H1 (cell line): ENCODE data around the gene KRT3. TPM values are rescaled to one million over a fixed set of nuclear protein-coding genes. Genes with fewer than 3 reads are reported as not detected.

ENCODE experiments used
- CTCF ChIA-PET: fragments of 300-600 bp; sonication (Branson Sonifier 250); formaldehyde crosslinking; loops from one replicate; lab custom pipeline; 2021; ENCODE audit not compliant: partially characterized antibody; lab: Charles Lee
- POLR2A ChIA-PET: fragments of 300-600 bp; sonication (Branson Sonifier 250); formaldehyde crosslinking; loops from one replicate; lab custom pipeline; 2021; ENCODE audit warnings: inconsistent platforms; ENCODE audit not compliant: partially characterized antibody; lab: Charles Lee
- DNase-seq, 2 experiments: peaks; one replicate each; pipeline versions ENCODE4 v3.0.0 to v3.0.0-alpha.2; 2010 to 2022; ENCODE audit warnings: low spot score in 2 of 2, low read depth in 1 of 2, mixed read lengths in 1 of 2
- FAIRE-seq: peaks from 2 replicates; lab custom pipeline; 2011; peaks lifted over from hg19 to GRCh38; lab: Jason Lieb, UNC
- H2AFZ ChIP-seq: 2 replicates; pipeline ENCODE4 v1.8.1; 2012; ENCODE audit warnings: low read length, inconsistent platforms
- H2AK5ac ChIP-seq: 2 replicates; pipeline ENCODE4 v1.6.1; 2013; ENCODE audit warnings: low read depth, low read length
- H2BK120ac ChIP-seq: replicated peaks from 2 replicates; pipeline ENCODE3; 2013; ENCODE audit warnings: low read depth, low read length, inconsistent platforms
- H2BK12ac ChIP-seq: 2 replicates; pipeline ENCODE4 v1.6.1; 2013; ENCODE audit warnings: low read depth, low read length
- H2BK15ac ChIP-seq: 2 replicates; pipeline ENCODE4 v1.6.1; 2013; ENCODE audit warnings: low read length
- H2BK20ac ChIP-seq: 2 replicates; pipeline ENCODE4 v1.6.1; 2013; ENCODE audit warnings: low read length
- H2BK5ac ChIP-seq: 2 replicates; pipeline ENCODE4 v1.6.1; 2013; ENCODE audit warnings: low read depth, low read length
- H3K14ac ChIP-seq: 2 replicates; pipeline ENCODE4 v1.6.1; 2013; ENCODE audit warnings: inconsistent platforms; ENCODE audit not compliant: insufficient read length
- H3K18ac ChIP-seq: 2 replicates; pipeline ENCODE4 v1.6.1; 2013; ENCODE audit warnings: low read length; ENCODE audit errors: extremely low read depth
- H3K23ac ChIP-seq: 2 replicates; pipeline ENCODE4 v1.6.1; 2013; ENCODE audit warnings: inconsistent platforms; ENCODE audit not compliant: insufficient read length
- H3K23me2 ChIP-seq: 2 replicates; pipeline ENCODE4 v1.6.1; 2013; ENCODE audit warnings: low read depth, low read length
- H3K27ac ChIP-seq: 2 replicates; pipeline ENCODE4 v1.6.1; 2011; ENCODE audit warnings: low read depth, low read length, inconsistent platforms
- H3K27me3 ChIP-seq, 4 experiments: replicated peaks in 1 of 4; 1 replicate in 1 of 4; 2 replicates in 3 of 4; pipeline versions ENCODE4 v1.6.1 to v1.8.1; 2011 to 2013; ENCODE audit warnings: low read length in 3 of 4, mild to moderate bottlenecking in 3 of 4, inconsistent platforms in 2 of 4, mixed read lengths in 2 of 4, moderate library complexity in 1 of 4; ENCODE audit not compliant: control insufficient read depth in 3 of 4, insufficient read depth in 3 of 4; ENCODE audit errors: extremely low read depth in 1 of 4
- H3K36me3 ChIP-seq, 4 experiments: 2 replicates each; pipeline versions ENCODE4 v1.6.1 to v1.8.1; 2011 to 2013; ENCODE audit warnings: mild to moderate bottlenecking in 4 of 4, low read length in 3 of 4, moderate library complexity in 2 of 4, control low read depth in 1 of 4, inconsistent platforms in 1 of 4; ENCODE audit not compliant: insufficient read depth in 4 of 4, control insufficient read depth in 2 of 4
- H3K4ac ChIP-seq: replicated peaks from 2 replicates; pipeline ENCODE3; 2013; ENCODE audit warnings: low read length, low read depth, mixed read lengths, inconsistent platforms; ENCODE audit not compliant: insufficient read length
- H3K4me1 ChIP-seq, 4 experiments: replicated peaks in 1 of 4; 1 replicate in 1 of 4; 2 replicates in 3 of 4; pipeline versions ENCODE4 v1.6.1 to v1.8.1; 2011 to 2013; ENCODE audit warnings: low read length in 3 of 4, inconsistent platforms in 2 of 4, mixed read lengths in 1 of 4; ENCODE audit not compliant: insufficient read depth in 4 of 4, control insufficient read depth in 3 of 4
- H3K4me2 ChIP-seq, 2 experiments: 2 replicates each; pipeline versions ENCODE4 v1.6.1 to v1.8.1; 2011 to 2013; ENCODE audit warnings: low read depth in 2 of 2, low read length in 2 of 2, control low read depth in 1 of 2, inconsistent platforms in 1 of 2, mild to moderate bottlenecking in 1 of 2; ENCODE audit not compliant: insufficient read depth in 1 of 2
- H3K4me3 ChIP-seq, 4 experiments: fragments of 200-600, 300-600 bp in 1 of 4; sonication (generic), shearing (Covaris generic), sonication (Bioruptor Twin) in 1 of 4; 2 replicates each; pipeline versions ENCODE4 v1.5.1 to v1.8.1; 2011 to 2016; ENCODE audit warnings: low read length in 4 of 4, low read depth in 3 of 4, control low read depth in 2 of 4, inconsistent platforms in 2 of 4, mild to moderate bottlenecking in 2 of 4, mixed read lengths in 1 of 4, moderate library complexity in 1 of 4; ENCODE audit not compliant: insufficient read depth in 2 of 4; ENCODE audit errors: extremely low read depth in 1 of 4
- H3K56ac ChIP-seq: replicated peaks from 2 replicates; pipeline ENCODE3; 2013; ENCODE audit warnings: low read depth, mild to moderate bottlenecking, mixed read lengths, low read length, inconsistent platforms; ENCODE audit not compliant: insufficient read length
- H3K79me1 ChIP-seq: 2 replicates; pipeline ENCODE4 v1.6.1; 2013; ENCODE audit warnings: low read depth, low read length, control low read depth
- H3K79me2 ChIP-seq, 2 experiments: 2 replicates each; pipeline versions ENCODE4 v1.6.1 to v1.8.1; 2012 to 2013; ENCODE audit warnings: low read length in 2 of 2, mild to moderate bottlenecking in 2 of 2, inconsistent platforms in 1 of 2; ENCODE audit not compliant: insufficient read depth in 2 of 2, control insufficient read depth in 1 of 2
- H3K9ac ChIP-seq, 4 experiments: replicated peaks in 1 of 4; 1 replicate in 1 of 4; 2 replicates in 3 of 4; pipeline versions ENCODE4 v1.6.1 to v1.8.1; 2011 to 2013; ENCODE audit warnings: low read depth in 3 of 4, low read length in 3 of 4, control low read depth in 2 of 4, mild to moderate bottlenecking in 2 of 4, moderate library complexity in 2 of 4, inconsistent platforms in 1 of 4; ENCODE audit errors: extremely low read depth in 1 of 4
- H3K9me3 ChIP-seq, 2 experiments: 2 replicates each; pipeline versions ENCODE4 v1.6.1 to v1.8.1; 2012 to 2013; ENCODE audit warnings: mild to moderate bottlenecking in 2 of 2, moderate library complexity in 2 of 2, control low read depth in 1 of 2, inconsistent platforms in 1 of 2, low read depth in 1 of 2, low read length in 1 of 2, mixed read lengths in 1 of 2; ENCODE audit not compliant: insufficient read depth in 2 of 2
- H4K20me1 ChIP-seq, 2 experiments: replicated peaks in 1 of 2; 2 replicates each; pipeline versions ENCODE3 to v1.8.1; 2011 to 2013; ENCODE audit warnings: inconsistent platforms in 2 of 2, low read length in 2 of 2, mild to moderate bottlenecking in 1 of 2; ENCODE audit not compliant: insufficient read depth in 2 of 2, control insufficient read depth in 1 of 2
- H4K5ac ChIP-seq: 2 replicates; pipeline ENCODE4 v1.6.1; 2013; ENCODE audit warnings: low read length, low read depth, mixed read lengths, inconsistent platforms; ENCODE audit not compliant: insufficient read length
- H4K8ac ChIP-seq: 2 replicates; pipeline ENCODE4 v1.8.0; 2013; ENCODE audit warnings: mild to moderate bottlenecking, moderate library complexity, low read length, inconsistent platforms; ENCODE audit not compliant: insufficient read depth; ENCODE audit errors: extremely low read depth
- H4K91ac ChIP-seq: replicated peaks from 2 replicates; pipeline ENCODE3; 2013; ENCODE audit warnings: low read length, mixed read lengths, inconsistent platforms; ENCODE audit not compliant: insufficient read length
- WGBS, 2 experiments: shearing (Covaris generic) in 1 of 2; methylation state at CpG; one replicate each; pipeline versions ENCODE4 v1.1.6 to v1.1.7; 2013 to 2015; ENCODE audit warnings: low lambda C conversion rate in 2 of 2, mixed read lengths in 2 of 2, inconsistent platforms in 1 of 2, low coverage in 1 of 2, missing lambda C conversion rate in 1 of 2; ENCODE audit not compliant: insufficient replicate concordance in 2 of 2, insufficient coverage in 1 of 2, insufficient read length in 1 of 2; ENCODE audit errors: extremely low coverage in 1 of 2, missing lambda C conversion rate in 1 of 2; 5-methylcytosine and 5-hydroxymethylcytosine counted together
- polyA plus RNA-seq, 7 experiments: library from polyadenylated mRNA; depleted of rRNA in 3 of 7; stranded (reverse) in 5 of 7; unstranded in 2 of 7; fragments of >200 nt in 5 of 7; fragments of 200-250 nt in 2 of 7; gene quantifications; 1 replicate in 5 of 7; 2 replicates in 1 of 7; 4 replicates in 1 of 7; pipeline versions ENCODE4 v1.2.1 to v1.2.3, GENCODE V29; 2011 to 2013; ENCODE audit warnings: missing spikeins in 2 of 7, mixed read lengths in 2 of 7
- total RNA-seq: library from RNA; stranded (reverse); fragmentation: NEBNext Ultra II Directional; extraction: Animal tissue kit (Norgen Biotek cat#: 25700); gene quantifications from 2 replicates; pipeline ENCODE4 v1.2.1, GENCODE V29; 2021
- TF ChIP-seq, protein P1 (sequence below): IDR thresholded peaks from 2 replicates; pipeline ENCODE4 v1.6.1; 2011; ENCODE audit warnings: low read length, improper control_type of control experiment

KRT3 gene
- total and polyA plus RNA-seq, 2 of the 8 experiments (the other 6 are each of a cell fraction or from before 2014, with no cell fraction given) = not detected

DNA sequence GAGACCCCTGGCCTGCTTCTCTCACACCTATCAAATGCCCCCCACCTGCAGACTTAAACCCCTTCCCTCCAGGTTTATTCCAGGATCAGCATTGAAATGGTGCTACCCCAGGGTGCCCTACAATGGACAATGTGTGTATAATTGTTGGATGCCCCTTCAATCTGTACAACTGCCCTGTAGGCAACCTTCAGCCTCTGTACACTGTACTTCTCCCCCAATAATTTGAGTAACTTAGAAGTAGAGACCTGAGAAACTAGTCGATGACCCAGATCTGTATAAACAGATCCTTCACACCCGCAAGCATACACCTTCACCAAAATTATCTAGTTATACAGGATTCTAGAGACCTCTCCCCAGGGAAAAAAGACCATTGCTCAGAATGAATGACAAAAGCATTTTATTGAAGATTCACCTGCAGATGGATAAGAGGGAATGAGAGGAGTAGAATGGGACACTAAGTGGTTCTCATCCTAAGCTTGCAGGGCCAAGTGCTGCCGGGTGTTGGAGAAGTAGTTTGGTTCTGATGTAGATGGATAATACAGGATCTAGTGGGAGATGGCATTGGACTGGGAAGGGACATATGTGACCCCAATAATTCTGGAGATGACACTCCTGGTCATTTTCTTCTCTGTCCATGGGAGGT, 10.4 kb upstream of the KRT3 start:
- H2BK20ac ChIP-seq = no peak overlapping the region
- no peak for FAIRE-seq

More for the DNA sequence above, 10.4 kb upstream of the KRT3 start:
- Histone ChIP-seq H4K20me1 (no peaks in the 10 kb centered on the region), H3K27ac (no peak overlapping the region), H3K4ac (no peak overlapping the region), H3K4me2 (no peak overlapping the region), H3K79me1 (no peaks in the 10 kb centered on the region), H2BK15ac (no peak overlapping the region), H2BK12ac (no peak overlapping the region), H3K9ac (no peak overlapping the region), H3K23me2 (peaks cover 2% of the 10 kb centered on the region; the same call in 1 of the 2 replicates), H3K4me1 (peaks cover 3 to 6% (median 4%) of the 10 kb centered on the region in 4 experiments), H2AFZ (no peak overlapping the region), H4K5ac (no peak overlapping the region), H3K9me3 (no peaks in the 10 kb centered on the region), H3K18ac (no peak overlapping the region), H3K14ac (no peak overlapping the region), H2BK120ac (no peak overlapping the region), H3K79me2 (no peaks in the 10 kb centered on the region), H3K4me3 (no peak overlapping the region), H2BK5ac (no peak overlapping the region), H3K36me3 (no peaks in the 10 kb centered on the region), H4K91ac (no peak overlapping the region), H2AK5ac (no peak overlapping the region), H3K27me3 (no peaks in the 10 kb centered on the region), H4K8ac (no peak overlapping the region), H3K23ac (no peak overlapping the region), H3K56ac (no peak overlapping the region)
- TF ChIP-seq, protein P1, sequence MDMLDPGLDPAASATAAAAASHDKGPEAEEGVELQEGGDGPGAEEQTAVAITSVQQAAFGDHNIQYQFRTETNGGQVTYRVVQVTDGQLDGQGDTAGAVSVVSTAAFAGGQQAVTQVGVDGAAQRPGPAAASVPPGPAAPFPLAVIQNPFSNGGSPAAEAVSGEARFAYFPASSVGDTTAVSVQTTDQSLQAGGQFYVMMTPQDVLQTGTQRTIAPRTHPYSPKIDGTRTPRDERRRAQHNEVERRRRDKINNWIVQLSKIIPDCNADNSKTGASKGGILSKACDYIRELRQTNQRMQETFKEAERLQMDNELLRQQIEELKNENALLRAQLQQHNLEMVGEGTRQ = no peak
- CTCF ChIA-PET = interaction anchor here (1.0 to 3.0 kb wide), 7 partner anchors 10 to 415 kb away, joined by 3 to 11 read pairs (median 4); no protein-coding TSS in a partner anchor
- POLR2A ChIA-PET = interaction anchor here (1.3 kb wide), 1 partner anchor 92 kb away, joined by 3 read pairs; no protein-coding TSS in a partner anchor
- WGBS, 2 experiments = 87% methylated on average over 3 of the region's 3 CpGs; no CpG with 5 or more reads in 1 of the 2 experiments
- DNase-seq = no peak
